GM19438 (cell line): Measurements from ENCODE around the gene EIF4A2.
"Not testable (repeated sequence)": the region's sequence is repeated elsewhere in the genome, so short reads cannot be mapped to it uniquely, and the experiment has no call there.

Experiments
- ATAC-seq: cut with Tn5 transposase; IDR thresholded peaks from one replicate; pipeline ENCODE4 v1.9.1; 2021; ENCODE audit warnings: low read depth; ENCODE audit not compliant: unreplicated experiment

The EIF4A2 gene

GRCh38 chr3:186784820-186785494, 1.6 kb downstream of the EIF4A2 start:
- no peak for ATAC-seq

GRCh38 chr3:186785495-186786018, 2.2 kb downstream of the EIF4A2 start:
- ATAC-seq: no peak

- ATAC-seq: no peak
These were observed 3.5 kb downstream of the EIF4A2 start for GRCh38 chr3:186786922-186787321.

DNA sequence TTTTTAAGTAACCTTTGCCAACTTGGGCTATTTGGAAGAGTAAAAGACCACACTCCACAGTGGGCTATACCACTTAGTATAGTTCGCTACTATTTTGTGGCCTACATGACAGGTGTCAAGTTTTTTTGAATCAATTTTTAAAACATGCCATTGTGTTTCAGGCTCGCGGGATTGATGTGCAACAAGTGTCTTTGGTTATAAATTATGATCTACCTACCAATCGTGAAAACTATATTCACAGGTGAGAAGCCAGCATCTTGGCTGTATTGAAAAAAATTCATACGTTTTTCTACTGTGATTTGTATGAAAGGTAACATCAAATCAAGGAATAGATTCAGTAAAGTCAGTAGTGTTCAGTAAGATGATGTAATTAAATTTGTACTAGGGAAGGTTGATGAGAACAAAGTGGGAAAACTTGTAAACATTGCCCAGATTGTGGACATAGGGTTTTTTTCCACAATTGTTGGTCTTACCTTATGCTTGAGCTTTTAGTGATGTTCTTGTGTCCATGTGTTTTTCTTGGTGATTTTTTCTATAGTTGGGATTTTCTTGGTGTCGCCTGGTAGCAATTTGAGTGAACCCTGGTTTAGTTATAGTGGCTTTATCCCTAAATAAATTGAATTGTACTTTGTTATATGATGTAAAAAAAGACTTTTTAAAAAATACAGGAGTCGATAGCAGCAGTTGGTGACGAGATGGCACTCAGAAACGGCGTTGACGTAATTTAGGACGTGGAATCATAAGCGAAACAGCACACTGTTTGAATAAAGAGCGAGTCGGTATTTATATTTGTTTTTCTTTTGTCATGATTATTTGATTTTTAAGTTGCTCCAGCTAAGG, 4.5 kb downstream of the EIF4A2 start:
- no peak for ATAC-seq

DNA sequence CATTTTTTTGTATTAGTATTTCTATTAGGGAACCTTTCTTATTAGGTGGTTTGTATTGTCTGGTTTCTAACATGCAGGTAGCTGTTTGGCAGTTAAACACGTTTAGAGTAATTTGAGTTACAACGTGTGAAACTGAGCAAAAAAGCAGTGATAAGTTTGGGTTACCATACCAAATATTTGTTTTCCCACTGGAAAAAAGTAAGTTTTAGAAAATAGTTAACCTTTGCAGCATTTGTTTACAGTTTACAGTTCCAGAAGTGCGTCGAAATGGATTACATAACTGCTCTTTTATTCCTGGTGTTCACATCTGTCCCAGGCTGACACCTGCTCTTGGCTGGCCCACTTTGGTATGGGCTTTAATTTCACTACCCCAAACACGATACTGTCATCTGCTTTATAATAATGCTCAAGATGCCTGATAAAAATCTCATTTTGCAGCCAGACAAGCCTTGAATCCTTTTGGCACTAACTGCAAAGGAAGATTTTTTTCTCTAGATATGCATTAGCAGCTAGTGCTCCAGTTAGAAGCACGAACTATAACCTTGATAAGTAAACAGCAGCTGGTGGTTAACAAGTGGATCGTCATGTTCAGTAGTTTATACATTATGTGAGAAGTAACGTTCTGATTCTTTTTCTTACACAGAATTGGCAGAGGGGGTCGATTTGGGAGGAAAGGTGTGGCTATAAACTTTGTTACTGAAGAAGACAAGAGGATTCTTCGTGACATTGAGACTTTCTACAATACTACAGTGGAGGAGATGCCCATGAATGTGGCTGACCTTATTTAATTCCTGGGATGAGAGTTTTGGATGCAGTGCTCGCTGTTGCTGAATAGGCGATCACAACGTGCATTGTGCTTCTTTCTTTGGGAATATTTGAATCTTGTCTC, 5.3 kb downstream of the EIF4A2 start:
- ATAC-seq: no peak

- ATAC-seq: no peak
These were observed 6.3 kb downstream of the EIF4A2 start for GRCh38 chr3:186789554-186790260.

- ATAC-seq: no peak
These were observed 7.0 kb downstream of the EIF4A2 start for GRCh38 chr3:186790261-186790981.

- no peak for ATAC-seq
These were observed 15.0 kb downstream of the EIF4A2 start for GRCh38 chr3:186798239-186798874.

GRCh38 chr3:186800285-186800684, 16.9 kb downstream of the EIF4A2 start:
- ATAC-seq: no peak

DNA sequence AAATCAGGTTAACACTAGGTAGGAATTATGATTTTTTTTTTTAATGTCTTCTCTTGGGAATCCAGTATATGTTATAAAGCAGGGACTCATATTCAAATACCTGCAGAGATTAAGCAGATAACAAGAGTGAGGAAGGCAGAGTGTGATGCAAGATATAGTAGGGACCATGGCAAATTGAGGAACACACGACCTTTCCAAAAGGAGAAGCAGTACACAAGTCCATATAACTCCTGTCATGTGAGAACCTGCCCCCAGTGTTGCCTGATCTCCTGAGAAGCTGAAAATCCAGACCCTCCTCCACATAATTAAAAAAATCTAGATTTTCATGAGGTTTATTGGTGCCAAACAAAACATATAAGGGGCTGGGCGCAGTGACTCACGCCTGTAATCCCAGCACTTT, 19.3 kb downstream of the EIF4A2 start:
- ATAC-seq: no peak

GRCh38 chr3:186803447-186803846, 20.1 kb downstream of the EIF4A2 start:
- not testable (repeated sequence) for ATAC-seq

DNA sequence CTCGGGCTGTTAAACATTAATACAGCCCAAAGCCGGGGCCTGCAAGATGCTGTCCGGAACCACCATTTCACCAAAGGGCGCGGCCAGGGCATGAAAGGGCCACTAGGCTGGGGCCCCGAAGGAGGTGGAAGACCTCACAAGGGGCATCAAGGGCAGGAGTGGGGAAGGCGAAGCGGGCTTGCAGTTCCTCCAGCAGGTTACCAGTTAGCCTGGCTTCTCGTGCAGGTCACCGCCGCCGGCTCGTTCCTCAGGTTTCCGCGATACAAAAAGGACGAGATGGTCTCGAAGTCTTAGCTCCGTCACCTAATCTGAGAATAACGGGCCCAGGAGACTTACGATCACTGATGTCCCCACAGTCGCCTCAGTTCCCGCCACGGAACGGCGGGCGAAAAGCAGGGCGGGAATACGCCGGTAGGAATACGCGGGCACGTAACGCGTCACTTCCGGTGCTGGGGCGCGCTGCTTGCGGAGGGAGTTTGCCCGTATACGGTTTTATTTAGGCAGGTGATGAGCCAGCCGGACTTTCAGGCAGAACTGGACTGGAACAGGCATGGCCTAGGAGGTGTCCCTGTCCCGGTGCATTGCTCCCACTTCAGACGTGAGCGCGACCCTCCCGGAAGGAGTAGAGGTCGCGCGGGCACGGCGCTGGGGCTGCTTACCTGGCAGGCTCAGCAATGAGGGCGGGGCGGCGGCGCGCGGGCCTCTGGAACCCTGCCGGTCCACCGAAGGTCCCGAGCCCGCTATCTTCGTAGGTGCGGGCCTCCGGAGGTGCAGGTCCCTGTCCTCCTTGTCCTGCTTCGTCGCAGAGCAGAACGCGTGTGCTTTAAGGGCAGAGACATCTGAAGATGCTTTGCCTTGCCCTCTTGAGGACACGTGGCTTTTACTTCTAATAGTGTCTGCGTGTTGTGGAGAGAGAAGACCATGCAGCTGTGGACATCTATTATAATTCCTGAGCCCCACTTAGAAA, 23.0 kb downstream of the EIF4A2 start, which contains the start of gene RFC4:
Gene RFC4 (minus strand): TSS at position 394 of the 967 bp plus-strand sequence. CDS start 1,769 bp downstream, outside the sequence.
- peak; percentile 96 for ATAC-seq

- ATAC-seq: no peak
These were observed 23.9 kb downstream of the EIF4A2 start for GRCh38 chr3:186807231-186807630.

- no peak for ATAC-seq
These were observed 27.1 kb downstream of the EIF4A2 start for GRCh38 chr3:186810336-186810996.

GRCh38 chr3:186811313-186811712, 27.9 kb downstream of the EIF4A2 start:
- ATAC-seq: not testable (repeated sequence)

DNA sequence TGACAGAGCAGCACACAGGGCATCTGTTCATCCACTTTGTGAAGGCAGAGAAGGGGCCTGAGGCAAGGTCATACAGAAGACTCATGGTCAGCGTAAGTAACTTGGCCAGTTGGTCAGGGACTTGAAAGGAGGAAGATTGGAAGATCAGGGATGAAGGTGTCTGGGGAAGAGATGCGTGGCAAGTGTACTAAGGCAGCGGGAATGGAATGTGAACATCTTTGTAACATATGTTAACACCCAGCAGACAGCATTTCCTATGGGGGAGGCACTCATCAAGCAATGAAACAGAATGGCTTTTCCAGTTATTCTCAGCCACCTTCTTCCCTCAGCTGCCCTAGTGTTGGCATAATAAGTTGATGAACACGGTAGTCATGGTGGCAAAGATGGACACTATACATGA, 30.7 kb downstream of the EIF4A2 start:
- ATAC-seq: no peak

- no peak for ATAC-seq
These were observed 32.1 kb downstream of the EIF4A2 start for GRCh38 chr3:186815435-186815834.
